Stimulated activated CD8-positive, alpha-beta memory T cell treated with anti-CD3 and anti-CD28 coated beads, Interleukin-12 subunit alpha, Interleukin-12 subunit beta, amount 100 ng/mL, for 4 hours (primary cell): ENCODE results near the gene AQP6.
A peak's percentile ranks its signal among the peaks of the same experiment; 100 is the strongest.

Experiments
- DNase-seq: peaks from one replicate; pipeline ENCODE4 v3.0.0-alpha.2; 2020; ENCODE audit warnings: low read depth

Gene AQP6

GRCh38 chr12:49942921-49943624, 29.7 kb upstream of the AQP6 start:
- DNase-seq = no peak

GRCh38 chr12:49943625-49943960, 29.2 kb upstream of the AQP6 start:
- DNase-seq = no peak

- no peak for DNase-seq
Measured at GRCh38 chr12:49944046-49944445, 28.7 kb upstream of the AQP6 start.

- no peak for DNase-seq
Measured at GRCh38 chr12:49944718-49945117, 28.0 kb upstream of the AQP6 start.

- DNase-seq = peak; percentile 74
Measured at GRCh38 chr12:49945394-49946080, 27.2 kb upstream of the AQP6 start.

- DNase-seq = no peak
Measured at GRCh38 chr12:49946086-49946485, 26.7 kb upstream of the AQP6 start.

- no peak for DNase-seq
Measured at GRCh38 chr12:49946497-49946896, 26.2 kb upstream of the AQP6 start.

- no peak for DNase-seq
Measured at GRCh38 chr12:49947593-49948226, 25.0 kb upstream of the AQP6 start.

- no peak for DNase-seq
Measured at GRCh38 chr12:49948866-49949845, 23.6 kb upstream of the AQP6 start.

- DNase-seq = no peak
Measured at GRCh38 chr12:49949866-49950265, 22.9 kb upstream of the AQP6 start.

- no peak for DNase-seq
Measured at GRCh38 chr12:49950273-49951251, 22.2 kb upstream of the AQP6 start, which contains the start of gene AQP2. AQP2 (plus strand) TSS chr12:49950737; CDS start chr12:49950831, 94 bp downstream.

- DNase-seq = no peak
Measured at GRCh38 chr12:49951411-49952240, 21.1 kb upstream of the AQP6 start.

- DNase-seq = no peak
Measured at GRCh38 chr12:49952391-49953055, 20.2 kb upstream of the AQP6 start.

GRCh38 chr12:49953151-49953550, 19.6 kb upstream of the AQP6 start:
- DNase-seq = no peak

GRCh38 chr12:49953961-49954846, 18.5 kb upstream of the AQP6 start:
- no peak for DNase-seq

- no peak for DNase-seq
Measured at GRCh38 chr12:49954863-49955830, 17.6 kb upstream of the AQP6 start.
